HepG2 (cell line): ENCODE results near the gene POU6F1. TPM values are rescaled to one million over a fixed set of nuclear protein-coding genes. Genes with fewer than 3 reads are reported as not detected.

Experiments used
- ATAC-seq: fragments of 200-7000 bp; cut with Tn5 transposase; 3 replicates; pipeline ENCODE4 v1.9.1; 2020; ENCODE audit warnings: mild to moderate bottlenecking, moderate library complexity
- BruUV-seq: library from RNA; stranded (reverse); fragments of 400-500 nt; replicated peaks from 2 replicates; lab custom pipeline; 2021; lab: Mats Ljungman, UMichigan
- CTCF ChIA-PET: fragments of 300-600 bp; formaldehyde crosslinking; extraction: SDS; loops from one replicate; lab custom pipeline; 2021; ENCODE audit warnings: low total read pairs, inconsistent platforms, low intra/inter-chr PET ratio; lab: Yijun Ruan, JAX
- POLR2A ChIA-PET: fragments of 350-600 bp; sonication (Branson Sonifier 250); formaldehyde crosslinking; loops from one replicate; lab custom pipeline; 2020; ENCODE audit warnings: antibody characterized with exemption, inconsistent platforms; lab: Yijun Ruan, JAX
- DNase-seq: peaks from one replicate; pipeline ENCODE4 v3.0.0-alpha.2; 2015; ENCODE audit warnings: low spot score
- FAIRE-seq: peaks from 3 replicates; lab custom pipeline; 2011; peaks lifted over from hg19 to GRCh38; lab: Jason Lieb, UNC
- H2AFZ ChIP-seq: one replicate; pipeline ENCODE4 v1.6.1; 2011; ENCODE audit warnings: low read length, inconsistent platforms
- H3K27ac ChIP-seq: fragments of 300-600 bp; 3 replicates; pipeline ENCODE4 v1.8.0; 2011; ENCODE audit warnings: mixed run types, mild to moderate bottlenecking, mixed read lengths, low read length, inconsistent platforms; ENCODE audit not compliant: insufficient read depth; ENCODE audit errors: extremely low read length
- H3K27me3 ChIP-seq, 2 experiments: fragments of 200-600 bp in 1 of 2; 2 replicates in 1 of 2; 3 replicates in 1 of 2; pipeline versions ENCODE4 v1.6.0 to v1.8.0; 2011; ENCODE audit warnings: low read length in 2 of 2, mild to moderate bottlenecking in 2 of 2, moderate library complexity in 2 of 2, inconsistent platforms in 1 of 2; ENCODE audit not compliant: insufficient read depth in 2 of 2, control insufficient read depth in 1 of 2
- H3K36me3 ChIP-seq, 2 experiments: fragments of 200-600 bp in 1 of 2; replicated peaks in 1 of 2; 2 replicates in 1 of 2; 3 replicates in 1 of 2; pipeline versions ENCODE4 v1.5.1 to v1.8.0; 2011; ENCODE audit warnings: low read length in 2 of 2, inconsistent platforms in 1 of 2; ENCODE audit not compliant: insufficient read depth in 2 of 2, control insufficient read depth in 1 of 2
- H3K4me1 ChIP-seq: 2 replicates; pipeline ENCODE4 v1.5.1; 2012; ENCODE audit warnings: low read length, inconsistent platforms; ENCODE audit not compliant: insufficient read depth
- H3K4me2 ChIP-seq: 2 replicates; pipeline ENCODE4 v1.6.0; 2011; ENCODE audit warnings: low read depth, low read length, inconsistent platforms
- H3K4me3 ChIP-seq, 3 experiments: fragments of 200-600 bp in 1 of 3; sonication (generic), shearing (Covaris generic) in 1 of 3; replicated peaks in 1 of 3; 2 replicates each; pipeline ENCODE4 v1.5.1; 2011 to 2016; ENCODE audit warnings: low read length in 3 of 3, inconsistent platforms in 2 of 3, low read depth in 2 of 3, mild to moderate bottlenecking in 2 of 3, control low read depth in 1 of 3, mixed read lengths in 1 of 3; ENCODE audit not compliant: insufficient read depth in 1 of 3
- H3K79me2 ChIP-seq: one replicate; pipeline ENCODE4 v1.6.1; 2011; ENCODE audit warnings: low read length, inconsistent platforms; ENCODE audit not compliant: insufficient read depth
- H3K9ac ChIP-seq: 2 replicates; pipeline ENCODE4 v1.6.0; 2011; ENCODE audit warnings: mild to moderate bottlenecking, low read depth, low read length, inconsistent platforms; ENCODE audit not compliant: insufficient read depth
- H3K9me3 ChIP-seq: 2 replicates; pipeline ENCODE4 v1.5.1; 2012; ENCODE audit warnings: mild to moderate bottlenecking, low read length
- H4K20me1 ChIP-seq: 2 replicates; pipeline ENCODE4 v1.6.0; 2011; ENCODE audit warnings: inconsistent platforms, mild to moderate bottlenecking, low read length, moderate library complexity; ENCODE audit not compliant: insufficient read depth
- ARID4A ChIP-seq: sonication (generic); formaldehyde crosslinking; IDR thresholded peaks from 2 replicates; pipeline ENCODE4 v1.5.0; 2020; ENCODE audit warnings: mild to moderate bottlenecking, missing genetic modification reagents, borderline replicate concordance
- DR1 ChIP-seq: sonication (generic); formaldehyde crosslinking; IDR thresholded peaks from 2 replicates; pipeline ENCODE4 v1.8.0; 2021; ENCODE audit warnings: mild to moderate bottlenecking, missing genetic modification reagents, inconsistent platforms
- E2F5 ChIP-seq: sonication (generic); formaldehyde crosslinking; conservative IDR thresholded peaks from 2 replicates; pipeline ENCODE4 v1.4.0; 2020; ENCODE audit warnings: missing genetic modification reagents
- HNF4G ChIP-seq, 2 experiments: sonication (generic) in 1 of 2; formaldehyde crosslinking in 1 of 2; IDR thresholded peaks; 2 replicates each; pipeline versions ENCODE4 v1.4.0 to v1.6.1; 2011 to 2020; ENCODE audit warnings: borderline replicate concordance in 2 of 2, low read depth in 2 of 2, mild to moderate bottlenecking in 2 of 2, low read length in 1 of 2, missing genetic modification reagents in 1 of 2, moderate library complexity in 1 of 2
- KDM5A ChIP-seq: fragments of 200-600 bp; sonication (generic); IDR thresholded peaks from 2 replicates; pipeline ENCODE4 v1.7.0; 2018; ENCODE audit warnings: antibody characterized with exemption, mild to moderate bottlenecking, low read length, borderline replicate concordance
- MBNL3 ChIP-seq: fragments of 250-450 bp; sonication (Bioruptor Pico); conservative IDR thresholded peaks from 2 replicates; pipeline ENCODE4 v1.8.0; 2022; ENCODE audit warnings: mild to moderate bottlenecking, inconsistent platforms
- MYC ChIP-seq: sonication (generic); formaldehyde crosslinking; IDR thresholded peaks from 2 replicates; pipeline ENCODE4 v1.9.0; 2021; ENCODE audit warnings: missing genetic modification reagents, borderline replicate concordance
- NBN ChIP-seq: fragments of 450-650 bp; conservative IDR thresholded peaks from 2 replicates; pipeline ENCODE4 v1.6.1; 2017
- PRPF4 ChIP-seq: fragments of 200-400 bp; formaldehyde crosslinking; IDR thresholded peaks from 2 replicates; pipeline ENCODE4 v1.6.1; 2016; ENCODE audit warnings: low read length, low read depth; ENCODE audit not compliant: poor library complexity, severe bottlenecking
- TCF7L2 ChIP-seq: IDR thresholded peaks from 2 replicates; pipeline ENCODE4 v1.6.1; 2011; ENCODE audit warnings: mild to moderate bottlenecking, low read depth, low read length, moderate library complexity
- ZNF160 ChIP-seq: sonication (generic); formaldehyde crosslinking; IDR thresholded peaks from 2 replicates; pipeline ENCODE4 v1.8.0; 2022; ENCODE audit warnings: mild to moderate bottlenecking, inconsistent platforms, missing genetic modification reagents
- ZNF367 ChIP-seq: sonication (generic); formaldehyde crosslinking; IDR thresholded peaks from 2 replicates; pipeline ENCODE4 v1.4.0; 2020; ENCODE audit warnings: missing genetic modification reagents, borderline replicate concordance
- ZNF468 ChIP-seq: sonication (generic); formaldehyde crosslinking; IDR thresholded peaks from 2 replicates; pipeline ENCODE4 v1.8.0; 2022; ENCODE audit warnings: mild to moderate bottlenecking, moderate library complexity, missing genetic modification reagents
- ZNF550 ChIP-seq: sonication (generic); formaldehyde crosslinking; IDR thresholded peaks from 2 replicates; pipeline ENCODE4 v1.4.0; 2020; ENCODE audit warnings: mild to moderate bottlenecking, missing genetic modification reagents, borderline replicate concordance
- ZNF597 ChIP-seq: sonication (generic); formaldehyde crosslinking; IDR thresholded peaks from 2 replicates; pipeline ENCODE4 v1.5.0; 2020; ENCODE audit warnings: missing genetic modification reagents
- ZNF660 ChIP-seq: sonication (generic); formaldehyde crosslinking; IDR thresholded peaks from 2 replicates; pipeline ENCODE4 v1.5.1; 2020; ENCODE audit warnings: mild to moderate bottlenecking, low read depth, missing genetic modification reagents, borderline replicate concordance
- ZNF674 ChIP-seq: sonication (generic); formaldehyde crosslinking; IDR thresholded peaks from 2 replicates; pipeline ENCODE4 v1.5.0; 2020; ENCODE audit warnings: low read depth, mild to moderate bottlenecking, missing genetic modification reagents
- ZNF749 ChIP-seq: sonication (generic); formaldehyde crosslinking; IDR thresholded peaks from 2 replicates; pipeline ENCODE4 v1.8.0; 2022; ENCODE audit warnings: mild to moderate bottlenecking, missing genetic modification reagents, moderate library complexity, borderline replicate concordance
- ZNF839 ChIP-seq: sonication (generic); formaldehyde crosslinking; IDR thresholded peaks from 2 replicates; pipeline ENCODE4 v1.4.0; 2020; ENCODE audit warnings: missing genetic modification reagents, mild to moderate bottlenecking, borderline replicate concordance
- WGBS: methylation state at CpG from one replicate; pipeline ENCODE4 v1.1.6; 2017; ENCODE audit warnings: low lambda C conversion rate; 5-methylcytosine and 5-hydroxymethylcytosine counted together
- in situ Hi-C: cut with HindIII; loops from 2 replicates; pipeline ENCODE4 v1.10.0; 2017; ENCODE audit warnings: low pct_unique_long_range_greater_than_20kb; ENCODE audit not compliant: extremely low pct_ligation_motif_present
- intact Hi-C: fragments of 100-400 bp; cut with micrococcal nuclease; formaldehyde crosslinking; loops from one replicate; pipeline ENCODE4 v1.10.0; 2022; ENCODE audit not compliant: unreplicated experiment
- polyA plus RNA-seq, 8 experiments: library from polyadenylated mRNA; depleted of rRNA in 3 of 8; stranded (reverse) in 7 of 8; unstranded in 1 of 8; fragments of >200 nt; fragmentation: Illumina TruSeq in 4 of 8; extraction: Trizol in 4 of 8; gene quantifications; 2 replicates each; pipeline versions ENCODE4 v1.2.1 to v1.2.3, GENCODE V29; 2011 to 2016; ENCODE audit warnings: low read depth in 4 of 8, missing spikeins in 1 of 8, mixed read lengths in 1 of 8; ENCODE audit not compliant: insufficient read depth in 1 of 8
- total RNA-seq, 5 experiments: library from RNA; depleted of rRNA; stranded (reverse); fragments of >200 nt; fragmentation: Illumina TruSeq; extraction: Trizol; gene quantifications; 2 replicates each; pipeline ENCODE4 v1.2.3, GENCODE V29; 2016; ENCODE audit warnings: low read depth in 1 of 5

The POU6F1 gene
- total and polyA plus RNA-seq, 2 of the 13 experiments (the other 11 are each of a cell fraction or from before 2014, with no cell fraction given), result 0.48 to 0.51 TPM

- ChIA-PET POLR2A (no interaction called here), CTCF (no interaction called here)
- in situ Hi-C loops, result no loop called here
- Histone ChIP-seq H3K4me2 (no peak overlapping the region), H3K27ac (no peak overlapping the region), H3K27me3 (peaks cover 0 to 14% of the 10 kb centered on the region in 2 experiments; a peak in 2 of 5 replicates), H2AFZ (no peak overlapping the region), H3K4me1 (peaks cover 26% of the 10 kb centered on the region), H3K4me3 (no peak overlapping the region), H3K79me2 (no peaks in the 10 kb centered on the region), H3K9ac (no peak overlapping the region), H3K36me3 (no peaks in the 10 kb centered on the region), H3K9me3 (no peaks in the 10 kb centered on the region), H4K20me1 (no peaks in the 10 kb centered on the region)
- intact Hi-C loops, result no loop called here
- 39% methylated on average over 2 of the region's 4 CpGs for WGBS
- no TSS peak for BruUV-seq
- DNase-seq, result no peak
- ATAC-seq, result no peak
- FAIRE-seq, result no peak
- TF ChIP-seq ZNF749 (CRISPR knock-in tag) (no peak), E2F5 (no peak), ZNF839 (CRISPR knock-in tag) (no peak), ZNF597 (CRISPR knock-in tag) (no peak), KDM5A (no peak), MBNL3 (CRISPR knock-in tag) (no peak), MYC (CRISPR knock-in tag) (no peak), ZNF160 (CRISPR knock-in tag) (no peak), ZNF367 (CRISPR knock-in tag) (no peak), ZNF468 (CRISPR knock-in tag) (no peak), ZNF674 (CRISPR knock-in tag) (no peak), NBN (no peak), DR1 (CRISPR knock-in tag) (no peak), TCF7L2 (no peak), ARID4A (CRISPR knock-in tag) (no peak), ZNF660 (CRISPR knock-in tag) (no peak), PRPF4 (no peak), ZNF550 (CRISPR knock-in tag) (no peak), HNF4G (IDR thresholded peaks at IDR 0.05; ENCODE audit: borderline replicate concordance, low read depth, low read length) (no peak), HNF4G (CRISPR knock-in tag; IDR thresholded peaks at IDR 0.05; ENCODE audit: borderline replicate concordance, low read depth) (no peak)
These were observed 27.0 kb downstream of the POU6F1 start for GRCh38 chr12:51190820-51191219.
